Gastrocnemius medialis (tissue), 4 donors: Measurements from ENCODE around the gene COL9A1. TPM values are rescaled to one million over a fixed set of nuclear protein-coding genes. Genes with fewer than 3 reads are reported as not detected.

ENCODE experiments used
- ATAC-seq, 2 donors: fragments of 150-250 bp; one replicate each; pipeline ENCODE4 v1.9.1; 2016
- DNase-seq, 2 donors: peaks; one replicate each; pipeline ENCODE4 v3.0.0-alpha.2; 2019
- H3K27ac ChIP-seq, 4 donors: fragments of 200-600 bp; sonication (generic); 1 replicate in 1 of 4; 2 replicates in 3 of 4; pipeline ENCODE4 v1.5.1; 2016 to 2018; ENCODE audit warnings: mild to moderate bottlenecking in 2 of 4, moderate library complexity in 1 of 4
- H3K27me3 ChIP-seq, 3 donors: fragments of 200-600 bp; sonication (generic) in 2 of 3; 1 replicate in 1 of 3; 2 replicates in 2 of 3; pipeline versions ENCODE4 v1.5.1 to v1.6.0; 2016 to 2019; ENCODE audit warnings: mild to moderate bottlenecking in 1 of 3, moderate library complexity in 1 of 3
- H3K36me3 ChIP-seq, 2 donors: fragments of 200-600 bp; sonication (generic) in 1 of 2; one replicate each; pipeline ENCODE4 v1.5.1; 2017 to 2018
- H3K4me1 ChIP-seq, 2 donors: fragments of 200-600 bp; sonication (generic) in 1 of 2; one replicate each; pipeline ENCODE4 v1.5.1; 2016 to 2017; ENCODE audit warnings: mild to moderate bottlenecking in 2 of 2
- H3K4me3 ChIP-seq, 4 donors: fragments of 200-600 bp; sonication (generic) in 3 of 4; 1 replicate in 1 of 4; 2 replicates in 3 of 4; pipeline ENCODE4 v1.5.1; 2016 to 2019; ENCODE audit warnings: mild to moderate bottlenecking in 2 of 4
- H3K9me3 ChIP-seq, 3 donors: fragments of 200-600 bp; sonication (generic) in 2 of 3; 1 replicate in 1 of 3; 2 replicates in 2 of 3; pipeline ENCODE4 v1.5.1; 2016 to 2019
- POLR2A ChIP-seq, 2 donors: fragments of 450-650 bp; IDR thresholded peaks; one replicate each; pipeline ENCODE4 v1.6.1; 2017; ENCODE audit warnings: antibody characterized with exemption in 2 of 2, mild to moderate bottlenecking in 2 of 2, moderate library complexity in 2 of 2
- in situ Hi-C, 4 donors: fragments of 200-750 bp; cut with MboI; loops; one replicate each; pipeline versions ENCODE4 v1.15.0 to v1.8.0; 2017; ENCODE audit warnings: low sequenced_read_pairs in 4 of 4
- intact Hi-C: fragments of 100-400 bp; cut with DNase I; formaldehyde crosslinking; loops from one replicate; pipeline ENCODE4 v1.15.1; 2023; ENCODE audit warnings: low total_unique reads
- total RNA-seq, 4 donors: library from RNA; depleted of rRNA; stranded (reverse); fragments of >200 nt; gene quantifications; one replicate each; pipeline versions ENCODE4 v1.1.0 to v1.2.3, GENCODE V29; 2016
- TF ChIP-seq, protein P1 (sequence below), 5 experiments: fragments of 450-650 bp in 3 of 5; fragments of 200-600 bp in 2 of 5; sonication (generic) in 2 of 5; IDR thresholded peaks in 4 of 5; conservative IDR thresholded peaks in 1 of 5; 1 replicate in 4 of 5; 2 replicates in 1 of 5; pipeline ENCODE4 v1.5.1; 2016 to 2019; ENCODE audit warnings: antibody characterized with exemption in 5 of 5, mild to moderate bottlenecking in 3 of 5, moderate library complexity in 3 of 5

The COL9A1 gene
- total RNA-seq, 4 donors from 2014 or later: not detected

DNA sequence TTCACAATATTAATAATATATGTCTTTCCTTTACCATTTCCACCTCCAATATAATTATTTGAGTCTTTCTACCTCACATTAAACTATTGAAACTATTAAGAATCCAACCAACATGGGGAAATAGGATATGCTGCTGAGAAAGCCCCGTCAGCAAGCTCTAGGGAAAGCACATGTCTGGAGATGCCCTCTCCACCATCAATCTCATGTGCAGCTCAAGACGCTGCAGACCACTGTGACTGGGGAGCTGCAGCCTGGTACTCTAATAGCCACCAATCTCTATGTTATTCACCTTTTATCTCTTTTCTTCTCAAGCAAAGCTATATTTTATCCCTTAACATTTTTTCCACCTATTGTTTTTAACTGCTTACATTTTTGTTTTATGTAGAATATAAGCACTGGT is 50.3 kb downstream of the COL9A1 start:
- no peak overlapping the region for H3K4me3 ChIP-seq
- no peaks in the 10 kb centered on the region for H3K9me3 ChIP-seq
- H3K4me1 ChIP-seq: no peaks in the 10 kb centered on the region
- ATAC-seq: no peak
- in situ Hi-C loops: no loop called here
- H3K27me3 ChIP-seq: no peaks in the 10 kb centered on the region
- intact Hi-C loops: no loop called here
- no peak for DNase-seq
- H3K27ac ChIP-seq: no peak overlapping the region
- TF ChIP-seq, protein P1, sequence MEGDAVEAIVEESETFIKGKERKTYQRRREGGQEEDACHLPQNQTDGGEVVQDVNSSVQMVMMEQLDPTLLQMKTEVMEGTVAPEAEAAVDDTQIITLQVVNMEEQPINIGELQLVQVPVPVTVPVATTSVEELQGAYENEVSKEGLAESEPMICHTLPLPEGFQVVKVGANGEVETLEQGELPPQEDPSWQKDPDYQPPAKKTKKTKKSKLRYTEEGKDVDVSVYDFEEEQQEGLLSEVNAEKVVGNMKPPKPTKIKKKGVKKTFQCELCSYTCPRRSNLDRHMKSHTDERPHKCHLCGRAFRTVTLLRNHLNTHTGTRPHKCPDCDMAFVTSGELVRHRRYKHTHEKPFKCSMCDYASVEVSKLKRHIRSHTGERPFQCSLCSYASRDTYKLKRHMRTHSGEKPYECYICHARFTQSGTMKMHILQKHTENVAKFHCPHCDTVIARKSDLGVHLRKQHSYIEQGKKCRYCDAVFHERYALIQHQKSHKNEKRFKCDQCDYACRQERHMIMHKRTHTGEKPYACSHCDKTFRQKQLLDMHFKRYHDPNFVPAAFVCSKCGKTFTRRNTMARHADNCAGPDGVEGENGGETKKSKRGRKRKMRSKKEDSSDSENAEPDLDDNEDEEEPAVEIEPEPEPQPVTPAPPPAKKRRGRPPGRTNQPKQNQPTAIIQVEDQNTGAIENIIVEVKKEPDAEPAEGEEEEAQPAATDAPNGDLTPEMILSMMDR (IDR thresholded peaks at IDR 0.05 in 4 of 5, conservative IDR thresholded peaks at IDR 0.05 in 1 of 5): no peak
- no peak for TF ChIP-seq POLR2A (IDR thresholded peaks at IDR 0.05)
- H3K36me3 ChIP-seq: no peaks in the 10 kb centered on the region

DNA sequence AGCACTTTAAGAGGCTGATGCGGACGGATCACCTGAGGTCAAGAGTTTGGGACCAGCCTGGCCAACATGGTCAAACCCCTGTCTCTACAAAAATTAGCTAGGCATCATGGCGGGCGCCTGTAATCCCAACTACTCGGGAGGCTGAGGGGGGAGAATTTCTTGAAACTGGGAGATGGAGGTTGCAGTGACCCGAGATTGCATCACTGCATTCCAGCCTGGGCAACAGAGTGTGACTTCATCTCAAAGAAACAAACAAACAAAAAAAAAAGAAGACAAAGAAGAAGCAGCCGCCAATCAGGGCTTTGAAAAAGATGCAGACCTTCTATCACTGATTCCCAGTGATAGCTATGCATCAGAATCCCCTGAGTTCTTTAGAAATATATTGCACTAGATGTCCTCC is 56.8 kb downstream of the COL9A1 start:
- in situ Hi-C loops (no loop called here), intact Hi-C loops (no loop called here)
- Histone ChIP-seq H3K9me3 (no peaks in the 10 kb centered on the region), H3K36me3 (no peaks in the 10 kb centered on the region), H3K27me3 (no peaks in the 10 kb centered on the region), H3K4me3 (no peak overlapping the region), H3K27ac (no peak overlapping the region), H3K4me1 (no peaks in the 10 kb centered on the region)
- no peak for ATAC-seq
- no peak for DNase-seq
- TF ChIP-seq, protein P1 (IDR thresholded peaks at IDR 0.05 in 4 of 5, conservative IDR thresholded peaks at IDR 0.05 in 1 of 5): no peak
- TF ChIP-seq POLR2A (IDR thresholded peaks at IDR 0.05): no peak

GRCh38 chr6:70241991-70242420 is 60.9 kb downstream of the COL9A1 start:
- no peaks in the 10 kb centered on the region for H3K36me3 ChIP-seq
- no peak overlapping the region for H3K27ac ChIP-seq
- intact Hi-C loops: no loop called here
- DNase-seq (no peak), ATAC-seq (no peak)
- no peak overlapping the region for H3K4me3 ChIP-seq
- no peaks in the 10 kb centered on the region for H3K27me3 ChIP-seq
- H3K4me1 ChIP-seq: no peaks in the 10 kb centered on the region
- H3K9me3 ChIP-seq: no peaks in the 10 kb centered on the region
- in situ Hi-C loops: no loop called here
- TF ChIP-seq, protein P1 (IDR thresholded peaks at IDR 0.05 in 4 of 5, conservative IDR thresholded peaks at IDR 0.05 in 1 of 5): no peak

GRCh38 chr6:70241031-70241430 is 61.9 kb downstream of the COL9A1 start:
- TF ChIP-seq POLR2A (IDR thresholded peaks at IDR 0.05): no peak
- TF ChIP-seq, protein P1 (IDR thresholded peaks at IDR 0.05 in 4 of 5, conservative IDR thresholded peaks at IDR 0.05 in 1 of 5): no peak
- in situ Hi-C loops: no loop called here

GRCh38 chr6:70236343-70236742 is 66.5 kb downstream of the COL9A1 start:
- intact Hi-C loops (no loop called here), in situ Hi-C loops (no loop called here)
- ATAC-seq (no peak), DNase-seq (no peak)
- TF ChIP-seq, protein P1 (IDR thresholded peaks at IDR 0.05 in 4 of 5, conservative IDR thresholded peaks at IDR 0.05 in 1 of 5): no peak
- no peak for TF ChIP-seq POLR2A (IDR thresholded peaks at IDR 0.05)
- Histone ChIP-seq H3K36me3 (no peaks in the 10 kb centered on the region), H3K27me3 (no peaks in the 10 kb centered on the region), H3K9me3 (no peaks in the 10 kb centered on the region), H3K4me3 (no peak overlapping the region), H3K4me1 (no peaks in the 10 kb centered on the region), H3K27ac (no peak overlapping the region)

More at GRCh38 chr6:70241031-70241430, 61.9 kb downstream of the COL9A1 start:
- H3K4me3 ChIP-seq: no peak overlapping the region
- no peaks in the 10 kb centered on the region for H3K27me3 ChIP-seq
- DNase-seq (no peak), ATAC-seq (no peak)
- no peaks in the 10 kb centered on the region for H3K4me1 ChIP-seq
- H3K27ac ChIP-seq: no peak overlapping the region
- no peaks in the 10 kb centered on the region for H3K9me3 ChIP-seq
- H3K36me3 ChIP-seq: no peaks in the 10 kb centered on the region
- intact Hi-C loops: no loop called here
